HT1080 (cell line): ENCODE measurements around the gene JOSD2. TPM values are rescaled to one million over a fixed set of nuclear protein-coding genes. Genes with fewer than 3 reads are reported as not detected.
A peak's percentile ranks its signal among the peaks of the same experiment; 100 is the strongest.

ENCODE experiments used
- DNase-seq: peaks from one replicate; pipeline ENCODE4 v3.0.0-alpha.2; 2015; ENCODE audit warnings: low read depth
- polyA plus RNA-seq, 2 experiments: library from polyadenylated mRNA; depleted of rRNA; stranded (reverse); fragments of >200 nt; gene quantifications; 2 replicates each; pipeline ENCODE4 v1.2.3, GENCODE V29; 2015
- total RNA-seq: library from RNA; depleted of rRNA; stranded (reverse); fragments of >200 nt; shearing (Covaris generic); gene quantifications from 2 replicates; pipeline ENCODE4 v1.2.3, GENCODE V29; 2014; rRNA removed

Gene JOSD2, protein sequence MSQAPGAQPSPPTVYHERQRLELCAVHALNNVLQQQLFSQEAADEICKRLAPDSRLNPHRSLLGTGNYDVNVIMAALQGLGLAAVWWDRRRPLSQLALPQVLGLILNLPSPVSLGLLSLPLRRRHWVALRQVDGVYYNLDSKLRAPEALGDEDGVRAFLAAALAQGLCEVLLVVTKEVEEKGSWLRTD
- 41.2 and 47.4 TPM in 2 replicates for total RNA-seq
- 37.5 and 55.4 TPM in 2 replicates for polyA plus RNA-seq (2015; cell fraction: cytosol; rRNA removed)
- polyA plus RNA-seq (2015; cell fraction: nucleus; rRNA removed), result 23.7 and 24.0 TPM in 2 replicates

DNA sequence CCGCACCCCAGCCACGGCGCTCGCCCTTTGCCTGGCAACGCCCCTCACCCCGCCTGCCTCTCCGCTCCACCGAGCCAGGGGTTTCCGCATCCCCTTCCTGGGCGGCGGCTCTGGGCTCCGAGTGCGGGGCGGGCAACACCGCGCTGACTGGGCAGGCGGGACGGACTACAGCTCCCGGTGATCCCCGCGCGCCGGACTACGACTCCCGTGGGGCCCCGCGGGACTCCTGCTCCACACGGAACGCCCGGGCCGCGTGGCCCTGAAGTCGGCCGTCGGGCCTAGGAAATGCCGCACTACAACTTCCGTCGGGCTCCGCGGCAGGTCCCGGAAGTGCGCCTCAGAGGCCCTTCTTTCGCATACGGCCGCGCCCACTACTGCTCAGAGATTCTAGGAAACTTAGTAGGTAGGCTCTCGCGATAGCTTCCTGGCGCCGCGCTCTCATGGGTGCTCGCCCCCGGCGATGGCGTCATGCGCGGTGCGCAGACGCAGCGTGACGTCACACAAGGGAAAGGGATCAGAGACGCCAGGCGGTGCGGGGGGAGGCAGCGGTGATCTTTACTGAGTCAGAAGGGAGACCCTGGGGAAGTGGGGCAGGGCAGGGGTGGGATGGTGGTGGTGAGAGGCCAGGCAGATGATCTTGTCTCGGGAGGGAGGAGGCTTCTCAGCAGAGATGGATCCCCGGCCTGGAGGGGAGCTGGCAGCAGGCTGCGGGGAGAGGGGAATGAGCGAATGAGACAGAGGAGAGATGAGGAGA, at the start of gene JOSD2:
TSS of gene JOSD2 (minus strand) at position 123 of the 754 bp plus-strand sequence. CDS start 760 bp downstream, outside the sequence.
- peak; percentile 99 for DNase-seq

GRCh38 chr19:50559636-50560035, 48.6 kb upstream of the JOSD2 start:
- no peak for DNase-seq

DNA sequence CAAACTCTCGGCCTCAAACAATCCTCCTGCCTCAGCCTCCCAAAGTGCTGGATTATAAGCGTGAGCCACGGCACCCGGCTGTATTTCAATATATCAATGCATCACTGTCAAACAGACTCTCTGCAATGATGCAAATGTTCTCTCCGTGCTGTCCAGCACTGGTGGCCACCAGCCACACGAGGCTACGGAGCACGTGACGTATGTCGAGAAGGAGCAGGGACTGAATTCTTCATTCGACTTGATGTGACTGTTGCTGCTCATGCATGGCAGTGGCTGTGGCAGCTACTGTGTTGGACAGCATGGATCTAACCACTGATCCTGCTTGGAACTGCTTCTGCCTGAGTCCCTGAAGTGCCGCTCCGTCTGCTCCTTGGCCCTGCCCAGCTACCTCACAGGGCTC, 47.5 kb upstream of the JOSD2 start:
- no peak for DNase-seq

DNA sequence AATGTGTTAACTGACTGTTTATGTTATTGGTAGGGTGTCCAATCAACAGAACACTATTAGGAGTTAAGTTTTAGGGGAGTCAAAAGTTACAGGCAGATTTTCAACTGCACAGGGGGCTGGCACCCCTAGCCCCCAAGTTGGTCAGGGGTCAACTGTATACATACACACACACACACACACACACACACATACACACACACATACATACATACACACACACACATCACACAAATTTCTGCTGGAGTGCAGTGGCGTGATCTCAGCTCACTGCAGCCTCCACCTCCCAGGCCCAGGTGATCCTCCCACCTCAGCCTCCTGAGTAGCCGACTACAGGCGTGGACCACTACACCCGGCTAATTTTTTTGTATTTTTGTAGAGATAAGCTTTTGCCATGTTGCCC, 47.0 kb upstream of the JOSD2 start:
- no peak for DNase-seq

GRCh38 chr19:50557009-50557613, 46.1 kb upstream of the JOSD2 start:
- no peak for DNase-seq

- DNase-seq, result peak; percentile 42
Measured at GRCh38 chr19:50556282-50557008, 45.5 kb upstream of the JOSD2 start.

DNA sequence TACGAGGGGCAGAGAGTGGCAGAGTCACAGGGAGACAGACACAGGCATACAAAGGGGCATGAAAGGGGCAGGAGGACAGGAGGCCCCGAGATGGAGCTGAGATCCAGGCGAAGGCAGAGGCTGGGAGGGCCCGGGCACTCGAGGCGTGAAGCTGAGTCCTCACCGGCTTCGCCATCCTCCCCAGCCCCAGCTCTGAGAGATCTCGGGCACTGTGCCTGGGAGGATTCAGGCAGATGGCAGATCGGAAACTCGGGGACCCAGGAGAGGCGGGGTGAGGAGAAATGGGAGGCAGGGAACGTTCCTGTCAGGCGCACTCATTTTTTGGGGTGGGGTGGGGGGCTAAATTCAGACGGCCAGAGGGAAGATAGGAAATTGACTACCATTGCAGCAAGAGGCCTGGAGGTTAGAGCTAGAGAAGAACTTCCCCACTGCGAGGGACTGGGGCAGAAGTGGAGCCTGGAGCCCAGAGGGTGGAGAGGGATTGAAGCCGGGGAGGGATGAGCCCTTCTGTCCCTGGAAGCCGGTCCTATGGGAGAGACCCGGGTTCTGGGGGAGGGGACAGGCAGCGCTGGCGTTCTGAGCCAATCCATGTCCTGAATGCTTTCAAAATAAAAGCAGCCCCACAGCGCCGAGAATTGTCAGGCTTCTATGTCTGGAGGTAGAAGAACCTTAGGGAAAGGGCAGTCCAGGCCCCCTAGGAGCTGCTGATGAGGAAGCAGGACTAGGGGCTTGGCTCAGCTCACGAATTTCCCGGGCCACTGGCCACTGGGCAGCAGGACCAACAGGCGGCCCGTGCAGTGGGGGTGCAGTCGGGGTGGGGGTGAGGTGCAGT, 44.7 kb upstream of the JOSD2 start:
- DNase-seq, result no peak

GRCh38 chr19:50555033-50555432, 44.0 kb upstream of the JOSD2 start:
- no peak for DNase-seq

DNA sequence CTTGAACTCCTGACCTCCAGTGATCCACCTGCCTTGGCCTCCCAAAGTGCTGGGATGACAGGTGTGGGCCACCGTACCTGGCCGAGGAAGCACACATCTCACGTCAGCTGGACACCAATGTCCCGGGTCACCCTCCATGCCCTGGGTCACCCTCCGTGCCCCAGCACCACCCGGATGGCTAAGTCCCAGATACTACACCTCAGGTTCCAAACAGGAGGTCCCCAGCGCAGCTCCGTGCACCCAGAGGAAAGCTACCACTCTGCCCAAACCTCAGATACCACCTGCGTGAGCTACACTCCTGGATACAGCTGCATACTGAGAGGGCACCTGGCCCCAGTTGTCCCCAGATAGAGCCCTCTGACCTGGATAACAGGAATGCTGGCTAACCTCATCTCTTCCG, 43.2 kb upstream of the JOSD2 start:
- no peak for DNase-seq

- DNase-seq, result no peak
Measured at GRCh38 chr19:50553134-50553703, 42.2 kb upstream of the JOSD2 start.

GRCh38 chr19:50552540-50552939, 41.5 kb upstream of the JOSD2 start:
- no peak for DNase-seq

DNA sequence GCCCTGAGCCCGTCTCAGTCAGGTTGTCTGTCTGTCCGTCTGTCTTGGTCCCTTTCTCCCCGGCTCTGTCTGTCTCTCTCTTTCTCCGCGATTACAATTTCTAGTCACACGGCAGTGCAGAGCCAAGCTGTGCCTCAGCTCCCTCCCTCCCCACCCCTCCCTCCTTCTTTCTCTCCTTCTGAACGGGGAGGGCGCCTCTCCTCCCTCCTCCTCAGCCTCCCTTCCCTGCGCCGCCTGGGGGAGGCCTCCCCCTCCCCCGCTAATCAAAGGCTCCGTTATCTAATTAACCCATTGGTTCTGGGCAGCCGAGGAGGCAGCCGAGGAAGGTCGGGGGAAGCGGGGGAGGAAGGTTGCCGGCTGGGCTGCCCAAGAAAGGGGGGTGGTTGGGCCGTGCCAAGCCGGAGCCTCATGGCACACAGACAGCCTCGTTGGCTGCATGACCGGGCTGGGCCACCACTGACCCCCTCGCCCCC, 40.8 kb upstream of the JOSD2 start:
- no peak for DNase-seq

DNA sequence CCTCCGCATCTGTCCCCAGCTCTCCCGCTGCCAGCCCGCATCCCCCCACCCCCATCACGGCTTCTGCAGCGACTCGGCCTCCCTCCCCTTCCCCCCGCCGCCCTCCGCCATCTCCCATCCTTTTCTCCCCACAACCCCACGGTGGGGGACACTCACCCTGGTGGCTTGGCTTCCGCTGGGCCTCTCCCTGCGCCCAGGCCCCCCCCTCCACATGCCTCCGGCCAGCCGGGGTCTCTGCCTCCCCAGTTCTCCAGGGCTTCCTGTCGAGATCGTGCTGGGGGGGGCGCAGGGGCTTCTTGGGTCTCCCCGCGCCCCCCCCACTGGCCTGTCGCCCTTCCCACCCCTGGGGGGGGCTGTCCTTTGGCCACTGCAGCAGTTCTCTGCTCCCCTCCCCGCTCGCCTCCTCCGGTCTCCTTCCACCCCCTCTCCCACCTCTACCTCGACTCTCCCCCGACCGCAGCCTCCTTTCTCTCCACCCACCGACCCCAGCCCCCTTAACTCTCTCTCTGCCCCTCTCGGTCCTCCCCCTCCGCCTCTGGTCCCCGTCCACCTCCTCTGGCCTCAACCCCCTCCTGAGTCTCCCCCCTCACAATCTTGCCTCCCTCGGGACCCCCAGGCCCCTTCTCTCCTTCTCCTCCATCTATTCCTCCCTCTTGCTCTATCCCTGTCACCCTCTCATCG, 40.2 kb upstream of the JOSD2 start:
- DNase-seq, result no peak

GRCh38 chr19:50550594-50550966, 39.6 kb upstream of the JOSD2 start:
- DNase-seq, result no peak

GRCh38 chr19:50549927-50550593, 39.1 kb upstream of the JOSD2 start:
- no peak for DNase-seq

DNA sequence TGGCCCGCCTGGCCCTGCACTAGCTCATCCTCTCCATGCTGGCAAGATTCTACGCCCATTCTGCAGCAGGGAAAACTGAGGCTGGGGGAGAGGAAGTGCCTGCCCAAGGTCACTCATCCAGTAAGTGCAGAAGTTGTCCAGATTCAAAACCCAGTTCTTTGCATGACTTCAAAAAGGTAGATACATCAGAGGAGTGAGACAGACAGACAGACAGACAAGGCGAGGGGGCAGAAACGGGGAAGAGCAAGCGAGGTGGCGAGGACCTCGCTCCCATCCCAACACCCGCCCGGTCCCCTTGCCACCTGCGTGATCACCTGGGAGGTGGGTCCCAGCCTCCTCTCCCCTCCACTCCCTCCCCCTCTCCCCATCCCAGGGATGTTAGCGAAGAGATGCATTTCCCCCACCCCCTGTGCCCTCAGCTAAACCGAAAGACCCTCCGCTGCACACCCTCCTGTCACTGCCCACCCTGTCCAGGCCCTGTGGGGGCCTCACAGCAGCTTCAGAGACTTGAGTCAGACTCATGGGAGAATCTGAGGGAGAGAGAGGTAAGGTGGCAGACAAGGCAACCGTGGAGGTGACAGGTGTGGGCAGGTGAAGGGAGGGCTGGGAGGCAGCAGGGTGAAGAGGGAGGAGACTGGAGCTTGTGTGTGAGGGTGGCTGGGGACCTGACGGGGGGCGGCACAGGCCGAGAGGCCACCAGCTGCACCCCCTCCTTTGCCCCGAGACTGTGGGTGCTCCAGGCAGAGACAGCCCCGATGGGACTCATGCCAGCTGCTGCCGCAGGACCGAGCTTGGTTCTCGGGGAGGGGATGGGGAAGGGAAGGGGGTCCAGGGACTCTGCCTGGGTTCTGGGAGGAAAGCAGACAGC, 38.3 kb upstream of the JOSD2 start:
- DNase-seq, result no peak

DNA sequence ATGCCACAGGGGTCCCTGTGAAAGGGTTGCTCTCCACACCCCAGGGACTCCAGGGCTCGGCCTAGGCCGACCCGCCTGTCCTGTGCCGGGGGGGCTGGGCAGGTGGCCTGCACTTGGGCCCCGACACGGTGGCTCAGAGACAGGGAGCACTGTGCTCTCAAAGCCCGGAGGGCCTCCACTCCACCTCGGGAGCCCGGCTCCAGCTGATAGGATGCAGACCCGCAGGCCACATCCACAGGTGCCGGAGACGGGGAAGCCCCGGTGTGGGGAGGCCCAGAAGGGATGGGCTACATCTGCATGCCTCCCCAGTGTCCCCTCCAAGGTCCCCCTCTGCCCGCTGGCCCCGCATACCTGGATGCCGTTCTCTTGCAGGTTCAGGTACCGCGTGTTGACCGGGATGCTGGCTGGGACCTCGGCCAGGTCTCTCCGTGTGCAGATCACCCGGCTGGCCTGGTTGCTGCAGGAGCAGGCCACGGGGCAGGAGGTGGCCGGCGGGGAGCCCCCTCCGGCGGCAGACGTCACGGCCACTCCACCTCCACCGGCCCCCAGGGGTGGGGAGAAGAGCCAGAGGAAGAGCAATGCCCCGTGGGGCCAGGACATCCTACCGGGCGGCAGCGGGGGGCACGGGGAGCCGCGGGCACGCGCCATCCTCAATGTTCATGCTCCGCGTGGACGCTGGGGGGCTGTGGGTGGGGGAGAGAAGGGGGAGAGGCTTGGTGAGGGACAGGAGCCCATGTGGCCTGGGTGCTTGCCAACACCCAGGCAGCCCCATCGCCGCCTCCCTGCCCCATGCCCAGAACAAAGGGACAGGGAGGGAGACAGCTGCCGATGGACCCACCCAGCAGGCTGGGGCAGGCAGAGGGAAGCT, 37.4 kb upstream of the JOSD2 start:
- DNase-seq, result no peak
